Anterior cingulate cortex (tissue), 58 donors: Measurements from ENCODE around the gene ETNPPL.
A peak's percentile ranks its signal among the peaks of the same experiment; 100 is the strongest.
"Not testable (repeated sequence)": the region's sequence is repeated elsewhere in the genome, so short reads cannot be mapped to it uniquely, and the experiment has no call there.

Experiments
- DNase-seq, 58 donors: peaks; one replicate each; lab custom pipeline; 2025; lab: John Stamatoyannopoulos, UW

Gene ETNPPL

DNA sequence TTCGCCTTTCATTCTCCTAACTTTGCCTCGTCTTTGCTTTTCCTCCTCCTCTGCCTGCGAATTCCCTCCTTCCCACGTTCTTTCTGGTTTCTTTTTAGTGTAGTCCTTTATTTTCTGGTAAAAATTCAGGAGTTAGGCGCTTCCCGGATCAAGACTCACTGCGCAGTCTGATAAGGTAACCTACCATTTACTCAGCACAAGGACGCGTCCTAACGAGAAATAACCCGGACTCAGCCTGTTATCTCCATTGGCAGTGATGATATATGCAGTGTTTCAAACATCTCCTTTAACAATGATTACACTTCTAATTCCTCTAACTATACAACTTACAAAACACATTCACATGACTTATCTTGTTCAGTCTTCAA is 357 bp upstream of the ETNPPL start:
- no peak for DNase-seq

DNA sequence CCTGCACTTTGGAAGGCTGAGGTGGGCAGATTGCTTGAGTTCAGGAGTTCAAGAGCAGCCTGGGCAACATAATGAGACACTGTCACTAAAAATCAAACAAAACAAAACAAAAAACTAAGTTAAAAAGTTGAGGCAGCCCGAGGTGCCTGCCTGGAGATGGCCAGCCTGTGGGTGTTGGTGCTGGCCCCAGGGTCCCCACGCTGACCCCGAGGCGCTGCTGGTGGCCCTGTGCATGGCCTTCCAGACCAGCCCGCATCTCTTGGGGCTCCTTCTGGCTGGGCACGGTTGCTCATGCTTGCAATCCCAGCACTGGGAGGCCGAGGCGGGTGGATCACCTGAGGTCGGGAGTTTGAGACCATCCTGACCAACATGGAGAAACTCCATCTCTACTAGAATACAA is 4.4 kb downstream of the ETNPPL start:
- no peak for DNase-seq

GRCh38 chr4:108754327-108754726 is 8.5 kb downstream of the ETNPPL start:
- DNase-seq: no peak

DNA sequence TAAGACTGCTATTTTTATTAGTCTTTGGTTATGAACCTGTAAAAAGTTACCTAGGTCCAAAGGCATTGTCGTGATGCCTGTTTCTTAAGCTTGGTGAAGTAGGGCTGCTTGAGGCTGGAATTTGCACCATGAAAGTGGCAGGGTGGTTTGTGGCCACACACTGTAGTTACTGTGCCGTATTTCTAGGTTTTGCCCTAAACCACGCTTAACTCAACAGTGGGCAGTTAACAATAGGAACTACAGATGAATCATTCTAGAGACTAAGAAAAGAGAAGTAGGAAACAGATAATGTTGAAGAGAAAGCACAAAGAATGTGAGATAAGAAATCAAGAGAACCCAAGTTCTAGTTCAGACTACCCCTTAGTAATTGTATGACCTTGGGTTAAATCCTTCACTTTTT is 11.5 kb downstream of the ETNPPL start:
- DNase-seq: no peak

DNA sequence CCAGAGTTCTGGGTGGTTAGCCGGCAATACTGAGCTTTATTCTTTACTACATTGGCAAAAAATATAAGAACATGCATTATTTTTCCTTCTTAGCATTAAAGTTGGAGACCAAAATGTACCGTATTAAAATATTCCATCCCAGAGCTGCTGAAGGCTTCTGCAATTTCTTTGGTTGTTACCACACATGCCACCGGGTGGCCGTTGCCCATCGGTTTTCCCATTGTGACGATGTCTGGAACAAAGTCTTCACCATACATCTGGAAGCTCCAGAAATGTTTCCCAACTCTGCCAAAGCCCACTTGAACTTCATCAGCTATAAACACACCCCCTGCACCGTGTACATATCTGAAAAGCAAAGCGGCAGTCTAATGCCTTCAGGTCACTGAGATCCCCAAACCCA is 13.7 kb downstream of the ETNPPL start:
- DNase-seq: no peak

DNA sequence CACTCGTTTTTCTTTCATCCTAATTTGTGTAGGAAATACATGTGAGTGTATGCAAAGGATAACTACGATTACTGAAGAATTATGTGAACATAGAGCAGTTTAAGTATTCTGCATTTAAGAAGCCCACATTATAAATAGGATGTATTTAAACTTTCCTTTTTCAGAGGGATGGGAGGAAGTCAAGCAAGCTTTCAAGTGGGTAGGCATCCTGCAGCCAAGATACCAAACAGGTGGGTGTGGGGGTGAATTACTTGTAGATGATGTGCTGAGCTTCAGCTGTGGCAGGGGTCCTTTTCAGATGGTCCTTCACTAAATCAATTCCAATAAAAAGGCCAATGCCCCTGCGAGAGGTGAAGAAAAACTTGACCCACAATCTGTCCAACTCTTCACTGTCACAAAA is 16.3 kb downstream of the ETNPPL start:
- DNase-seq: no peak

- DNase-seq: no peak
Observed at GRCh38 chr4:108744307-108744706, 18.5 kb downstream of the ETNPPL start.

DNA sequence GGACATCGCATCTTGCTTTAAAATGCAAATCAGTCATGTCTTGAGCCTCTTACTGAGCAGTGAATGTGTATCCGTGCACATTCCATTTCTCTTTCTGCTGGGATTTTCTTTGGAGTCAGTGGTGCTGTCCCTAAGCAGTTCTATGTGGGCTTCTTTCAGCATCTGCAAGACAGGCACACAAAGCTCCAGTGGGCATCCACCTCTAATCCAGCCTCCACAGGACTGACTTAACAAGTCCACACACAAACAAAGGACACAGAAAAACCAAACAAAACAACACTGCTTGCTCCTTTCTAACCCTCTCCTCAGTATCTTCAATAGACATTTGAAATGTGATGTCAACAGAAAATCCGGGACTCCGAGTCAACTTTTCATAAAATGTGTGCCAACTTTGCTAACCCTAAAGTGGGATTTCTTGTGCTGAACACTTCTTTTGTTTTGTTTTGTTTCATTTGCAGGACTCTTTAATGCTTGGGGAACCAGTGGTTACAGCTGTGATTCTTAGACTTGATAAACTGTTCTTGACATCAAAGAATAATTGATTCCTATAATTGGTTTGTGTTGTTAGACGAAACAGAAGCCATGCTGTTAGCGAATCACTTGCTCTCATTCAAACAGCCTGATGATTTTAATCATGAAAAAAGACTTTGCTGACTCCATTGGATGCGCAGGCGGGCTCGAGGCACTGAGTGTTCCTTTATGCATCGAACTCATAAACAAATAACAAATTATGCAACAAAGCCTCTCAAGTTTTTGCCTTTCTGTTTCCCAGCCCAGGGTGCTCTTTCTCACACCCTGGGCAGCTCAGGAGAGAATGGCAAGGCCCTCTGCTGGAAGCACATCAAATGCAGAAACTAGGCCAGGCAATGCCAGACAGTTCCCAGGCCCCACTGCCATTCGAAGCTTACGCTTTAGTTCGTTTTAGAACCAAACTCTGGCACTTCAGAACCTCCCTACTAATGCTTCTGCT is 20.1 kb downstream of the ETNPPL start:
- DNase-seq: peak in 49 of 58 donors; percentile 8 to 89 (median 46)

DNA sequence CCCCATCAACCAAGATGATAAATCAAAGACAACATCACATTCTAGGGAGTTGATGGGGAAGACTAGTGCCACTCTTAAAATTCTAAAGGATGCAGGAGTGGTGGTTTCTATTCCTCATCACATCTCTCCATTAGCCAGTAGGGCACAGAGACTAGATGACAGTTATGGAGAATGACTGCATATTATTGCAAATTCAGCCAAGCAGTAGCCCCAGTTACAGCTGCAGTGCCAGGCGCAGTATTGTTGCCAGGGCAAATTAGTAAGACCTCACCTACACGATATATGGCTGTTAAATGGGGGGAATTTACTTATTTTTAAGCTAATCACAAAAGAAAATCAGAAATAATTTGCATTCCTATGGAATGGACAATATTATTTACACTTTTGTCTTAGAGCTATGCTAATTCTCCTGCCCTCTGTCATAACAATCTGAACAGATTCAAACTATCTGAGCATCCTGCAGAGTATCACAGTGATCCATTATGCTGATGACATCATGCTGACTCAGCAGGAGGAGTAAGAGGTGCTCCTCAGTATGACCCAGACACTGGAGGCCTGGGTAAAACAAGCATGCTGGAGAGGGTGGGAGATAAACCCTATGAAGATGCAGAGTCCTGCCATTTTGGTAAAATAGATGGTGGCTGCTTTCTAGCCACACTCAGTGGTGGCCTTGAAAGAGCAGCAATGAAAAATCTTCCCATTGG is 24.7 kb downstream of the ETNPPL start:
- DNase-seq: no peak

GRCh38 chr4:108731006-108731405 is 31.8 kb downstream of the ETNPPL start:
- peak in 14 of 58 donors; percentile 1 to 60 (median 12) for DNase-seq

DNA sequence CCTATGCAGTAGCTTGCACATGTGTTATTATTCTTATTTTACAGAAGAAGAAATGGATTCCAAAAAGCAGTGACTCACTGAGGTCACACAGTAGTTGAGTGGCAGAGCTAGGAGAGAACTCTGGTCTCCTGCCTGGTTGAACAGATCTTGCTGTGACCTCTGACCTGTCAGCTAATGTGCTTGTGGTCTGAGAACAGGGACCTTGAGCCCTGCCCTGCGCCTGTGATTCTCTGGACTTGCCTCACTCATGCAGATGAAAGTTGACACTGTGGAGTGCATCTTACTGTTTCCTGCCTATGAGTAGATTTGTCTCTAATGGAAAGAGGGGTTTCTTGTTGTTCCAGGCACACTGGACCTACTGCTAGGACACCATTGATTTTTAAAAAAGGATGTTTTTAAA is 32.3 kb downstream of the ETNPPL start:
- DNase-seq: no peak

- no peak for DNase-seq
Observed at GRCh38 chr4:108729731-108730130, 33.1 kb downstream of the ETNPPL start.

DNA sequence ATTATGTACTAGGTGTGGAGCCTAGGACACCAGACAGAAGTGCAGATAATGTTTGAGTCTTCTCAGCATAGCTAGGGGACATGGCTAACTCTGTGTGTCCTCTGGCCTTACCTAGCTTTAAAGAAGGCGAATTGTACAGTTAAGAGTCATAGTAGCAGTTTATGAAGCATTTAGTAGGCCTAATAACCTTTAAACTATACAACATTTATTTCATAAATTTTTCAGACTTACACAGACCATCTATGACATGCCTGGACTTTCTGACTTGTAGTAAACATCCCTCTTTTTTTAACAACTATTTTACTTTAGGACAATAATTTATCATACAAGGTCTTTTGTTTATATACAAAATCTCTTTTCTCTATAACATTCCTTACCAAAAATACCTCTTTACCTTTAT is 37.4 kb downstream of the ETNPPL start:
- DNase-seq: no peak

- DNase-seq: no peak
Observed at GRCh38 chr4:108717386-108717785, 45.5 kb downstream of the ETNPPL start.

DNA sequence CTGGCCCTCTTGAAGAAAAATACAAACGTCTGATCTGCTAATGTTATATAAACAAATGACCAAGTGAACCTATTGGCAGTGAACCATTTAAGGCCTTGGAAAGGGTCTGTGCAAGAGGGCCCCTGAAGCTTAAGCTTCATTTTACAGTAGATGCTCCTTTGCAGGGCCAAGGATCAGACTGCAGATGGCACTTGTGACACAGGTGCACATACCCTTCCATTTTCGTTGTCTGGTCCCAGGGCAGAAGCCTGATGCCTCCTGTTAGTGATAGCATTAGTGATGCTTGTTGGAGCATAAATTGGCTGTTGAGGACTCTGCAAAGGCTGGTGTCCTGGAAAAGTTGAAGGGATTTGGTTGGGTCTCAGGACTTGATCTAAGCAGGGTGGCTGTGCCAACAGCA is 46.5 kb downstream of the ETNPPL start:
- no peak for DNase-seq

DNA sequence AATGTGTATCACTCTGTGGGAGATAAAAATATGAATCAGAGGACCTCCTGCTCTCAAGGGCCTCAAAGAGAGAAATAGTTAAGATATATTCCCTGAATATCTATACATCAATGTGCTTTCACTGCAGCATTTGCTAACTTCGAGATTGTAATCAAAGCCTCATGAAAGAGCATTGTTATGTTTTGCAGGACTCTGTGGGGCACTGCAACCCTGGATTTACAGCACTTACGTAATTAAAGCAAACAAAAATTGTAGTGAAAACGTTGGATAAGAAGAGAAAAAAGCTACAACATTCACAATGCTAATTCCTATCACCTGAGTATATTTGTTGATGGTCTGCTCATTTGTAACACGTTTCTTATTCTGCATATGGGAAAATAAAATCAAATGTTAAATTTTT is 48.0 kb downstream of the ETNPPL start:
- no peak for DNase-seq

DNA sequence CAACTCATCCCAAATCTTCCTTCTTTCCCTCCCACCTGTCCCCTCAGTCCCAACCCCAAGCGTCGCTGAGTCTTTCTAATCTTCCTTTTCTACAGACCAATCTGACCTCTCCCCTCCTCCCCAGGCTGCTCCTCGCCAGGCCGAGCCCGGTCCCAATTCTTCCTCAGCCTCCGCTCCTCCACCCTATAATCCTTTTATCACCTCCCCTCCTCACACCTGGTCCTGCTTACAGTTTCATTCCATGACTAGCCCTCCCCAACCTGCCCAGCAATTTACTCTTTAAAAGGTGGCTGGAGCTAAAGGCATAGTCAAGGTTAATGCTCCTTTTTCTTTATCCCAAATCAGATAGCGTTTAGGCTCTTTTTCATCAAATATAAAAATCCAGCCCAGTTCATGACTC is 52.3 kb downstream of the ETNPPL start:
- not testable (repeated sequence) for DNase-seq

GRCh38 chr4:108709722-108710121 is 53.1 kb downstream of the ETNPPL start:
- no peak for DNase-seq

GRCh38 chr4:108709234-108709633 is 53.6 kb downstream of the ETNPPL start:
- no peak for DNase-seq

GRCh38 chr4:108706289-108706688 is 56.6 kb downstream of the ETNPPL start:
- no peak for DNase-seq

DNA sequence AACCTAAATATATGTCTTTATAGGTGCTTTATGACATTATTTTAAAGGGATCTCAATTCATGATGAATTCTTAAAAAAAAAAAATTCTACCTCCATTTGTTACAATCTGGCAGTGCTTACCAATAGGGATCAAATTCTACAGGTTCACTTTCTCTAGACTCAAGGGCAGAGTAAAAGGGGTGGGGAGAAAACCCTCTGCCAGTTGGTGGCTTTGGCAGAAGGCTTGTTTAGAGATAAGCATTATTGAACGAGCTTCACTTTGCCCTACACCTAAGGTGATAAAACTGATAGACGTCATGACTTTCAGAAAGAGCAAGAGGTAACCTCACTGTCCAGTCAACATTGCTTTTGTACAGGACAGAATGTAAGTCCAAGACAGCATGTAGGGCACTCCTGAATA is 58.9 kb downstream of the ETNPPL start:
- DNase-seq: no peak

- DNase-seq: no peak
Observed at GRCh38 chr4:108703370-108703769, 59.5 kb downstream of the ETNPPL start.
